Stimulated activated CD4-positive, alpha-beta T cell treated with anti-CD3 and anti-CD28 coated beads, Interleukin-12 subunit alpha, Interleukin-12 subunit beta, amount 100 ng/mL, for 4 hours (primary cell): ENCODE data around the gene ADAMTS6.
A peak's percentile ranks its signal among the peaks of the same experiment; 100 is the strongest.

Source experiments
- DNase-seq: peaks from one replicate; pipeline ENCODE4 v3.0.0-alpha.2; 2020

Gene ADAMTS6

GRCh38 chr5:65100911-65101631 is 380.6 kb downstream of the ADAMTS6 start:
- DNase-seq, result peak; percentile 18
